Activated effector memory CD4-positive, alpha-beta T cell treated with Interleukin-2 at 50 U/mL for 16 hours (primary cell): ENCODE data around the gene ADD2.
"Not testable (repeated sequence)": the region's sequence is repeated elsewhere in the genome, so short reads cannot be mapped to it uniquely, and the experiment has no call there.

ENCODE experiments used
- DNase-seq: peaks from one replicate; pipeline ENCODE4 v3.0.0-alpha.2; 2020

ADD2 gene

DNA sequence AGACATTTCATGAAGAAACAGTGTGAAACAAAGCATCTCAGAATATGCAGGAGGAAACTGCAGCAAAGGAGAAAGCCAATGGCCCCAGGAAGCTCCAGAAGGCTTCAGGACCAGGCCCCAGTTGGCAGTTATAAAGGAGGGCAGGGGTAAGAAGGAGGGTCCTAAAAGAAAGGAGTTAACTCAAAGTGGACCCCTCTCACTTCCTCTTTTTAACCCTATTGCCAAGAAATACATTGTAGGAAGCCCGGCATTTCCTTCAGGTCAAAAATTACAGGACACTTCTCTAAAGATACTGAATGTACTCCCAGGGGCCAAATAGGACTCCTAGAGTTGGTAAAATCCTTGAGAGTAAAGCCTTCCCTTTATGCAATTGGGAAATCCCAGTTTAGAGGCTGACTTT lies 137.2 kb downstream of the ADD2 start:
- DNase-seq: no peak

DNA sequence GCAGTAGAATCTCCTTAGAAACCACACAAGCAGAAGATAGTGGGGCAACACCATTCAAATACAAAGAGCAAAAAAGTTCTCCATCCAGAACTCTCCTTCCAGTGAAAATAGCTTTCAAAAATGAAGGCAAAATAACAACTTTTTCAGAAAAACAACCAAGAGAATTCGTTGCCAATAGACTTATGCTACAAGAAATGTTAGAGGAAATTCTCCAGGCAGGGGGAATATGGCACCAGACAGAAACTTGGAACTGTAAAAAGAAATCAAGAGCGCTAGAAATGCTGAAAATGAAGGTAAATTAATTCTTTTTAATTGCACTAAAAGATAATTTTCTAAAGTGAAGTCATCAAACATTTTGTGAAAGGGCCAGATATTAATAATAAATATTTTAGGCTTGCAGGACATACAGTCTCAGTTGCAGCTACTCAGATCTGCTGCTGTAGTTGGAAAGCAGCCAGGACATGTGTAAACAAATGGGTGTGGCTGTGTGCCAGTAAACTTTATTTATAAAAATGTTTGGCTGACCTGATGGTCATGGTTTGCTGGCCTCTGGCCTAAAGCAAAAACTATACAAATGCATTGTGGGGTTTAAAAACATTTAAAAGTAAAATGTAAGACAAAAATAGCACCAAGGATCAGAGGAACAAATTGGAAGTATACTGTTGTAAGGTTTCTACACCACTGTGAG lies 140.6 kb downstream of the ADD2 start:
- no peak for DNase-seq

DNA sequence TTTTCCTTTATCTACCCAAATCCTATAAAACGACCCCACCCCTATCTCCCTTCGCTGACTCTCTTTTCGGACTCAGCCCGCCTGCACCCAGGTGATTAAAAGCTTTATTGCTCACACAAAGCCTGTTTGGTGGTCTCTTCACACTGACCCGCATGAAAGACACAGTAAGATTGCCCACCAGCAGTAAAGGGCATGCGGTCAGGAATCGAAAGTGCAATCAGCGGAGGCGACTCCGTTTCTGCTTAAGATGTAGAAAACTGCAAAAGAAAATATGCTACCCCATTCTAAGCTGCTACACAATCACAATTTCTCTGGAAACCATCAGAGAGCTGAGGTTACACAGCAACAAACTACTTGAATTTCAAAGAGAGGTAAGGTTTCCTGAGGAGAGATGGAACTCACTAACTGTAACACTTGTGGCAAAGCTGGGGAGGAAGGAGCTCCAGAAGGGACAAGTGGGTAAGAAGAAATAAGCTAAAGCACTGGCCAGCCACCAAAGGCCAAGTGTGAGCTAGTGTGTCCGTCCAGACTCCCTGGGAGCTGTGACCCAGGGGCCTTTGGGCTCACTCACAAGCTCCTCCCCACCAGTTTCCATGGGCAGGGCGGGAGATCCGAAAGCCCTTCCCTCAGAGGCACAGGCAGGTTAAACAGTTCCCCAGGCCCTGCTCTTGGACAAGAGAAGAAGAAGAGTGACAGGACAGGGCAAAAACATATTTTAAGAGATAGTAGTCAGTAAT lies 141.6 kb downstream of the ADD2 start:
- no peak for DNase-seq

DNA sequence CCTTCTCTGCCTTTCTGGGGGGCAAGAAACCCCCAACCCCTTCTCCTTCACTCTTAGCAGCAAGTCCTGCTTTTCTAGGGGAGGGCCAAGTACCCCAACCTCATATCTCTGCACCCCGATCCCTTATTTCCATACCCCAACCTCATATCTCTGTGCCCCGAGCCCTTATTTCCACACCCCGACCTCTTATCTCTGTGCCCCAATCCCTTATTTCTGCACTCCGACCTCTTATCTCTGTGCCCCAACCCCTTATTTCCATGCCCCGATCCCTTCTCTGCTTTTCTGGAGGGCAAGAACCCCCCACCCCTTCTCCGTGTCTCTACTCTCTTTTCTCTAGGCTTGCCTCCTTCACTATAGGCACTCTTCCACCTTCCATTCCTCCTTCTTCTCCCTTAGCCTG lies 146.5 kb downstream of the ADD2 start:
- not testable (repeated sequence) for DNase-seq

DNA sequence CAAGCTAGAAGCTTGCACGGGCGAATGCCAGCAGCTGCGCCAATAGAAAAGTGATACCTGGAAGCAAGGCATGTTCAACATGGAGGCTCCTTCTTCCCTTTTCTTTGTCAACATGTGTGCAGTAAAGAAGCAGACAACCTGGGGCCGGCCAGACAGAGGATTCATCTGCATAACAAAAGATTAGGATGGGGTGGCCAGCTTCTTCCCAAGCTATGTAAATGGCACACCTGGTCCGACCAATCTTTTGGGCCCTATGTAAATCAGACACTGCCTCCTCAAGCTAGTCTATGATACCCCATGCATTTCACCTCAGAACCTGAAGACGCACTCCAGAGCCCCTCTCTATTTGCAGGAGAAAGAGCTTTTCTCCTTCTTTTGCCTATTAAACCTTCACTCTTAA lies 148.0 kb downstream of the ADD2 start:
- no peak for DNase-seq

DNA sequence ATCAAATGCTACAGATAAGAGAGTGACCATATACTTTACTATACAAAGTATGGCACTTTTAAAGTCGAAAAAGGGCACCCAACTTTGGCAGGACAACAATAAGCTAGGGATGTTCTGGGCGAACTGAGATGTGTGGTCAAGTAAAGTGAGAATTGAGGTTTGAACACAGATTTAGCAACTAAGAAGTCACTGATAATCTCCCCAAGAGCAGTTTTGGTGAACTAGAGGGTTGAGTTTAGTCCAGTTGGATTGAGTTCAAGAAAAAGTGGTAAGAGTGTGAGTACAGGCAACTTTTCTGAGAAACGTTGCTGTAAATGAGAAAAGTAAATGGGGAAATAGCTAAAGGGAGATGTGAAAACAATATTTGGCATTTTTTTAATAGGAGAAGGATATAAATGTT lies 148.8 kb downstream of the ADD2 start:
- DNase-seq: no peak

DNA sequence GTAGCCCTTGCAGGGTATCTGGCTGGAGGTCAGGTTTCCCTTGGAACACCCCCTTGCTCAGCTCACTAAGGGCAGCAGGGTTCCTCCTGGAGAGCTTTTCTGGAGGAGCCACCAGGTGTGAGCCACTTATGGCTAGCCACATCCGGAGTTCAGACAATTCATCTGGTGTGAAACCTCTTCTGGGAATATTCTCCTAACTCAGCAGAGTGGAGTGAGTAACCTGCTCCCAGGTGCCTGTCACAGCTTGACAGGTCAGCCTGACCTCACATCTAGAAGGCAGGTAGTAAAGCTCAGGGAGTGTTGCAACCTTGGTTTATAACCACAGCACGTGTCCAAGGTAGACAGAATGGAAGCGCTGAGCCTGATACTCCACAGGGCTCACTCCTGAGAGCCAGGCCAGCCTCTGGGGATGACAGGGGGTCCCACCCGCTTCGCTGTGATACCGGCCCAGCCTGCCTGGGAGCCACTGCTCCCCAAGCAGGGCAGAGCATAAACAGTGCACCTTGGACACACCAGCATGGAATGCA lies 151.8 kb downstream of the ADD2 start:
- no peak for DNase-seq

DNA sequence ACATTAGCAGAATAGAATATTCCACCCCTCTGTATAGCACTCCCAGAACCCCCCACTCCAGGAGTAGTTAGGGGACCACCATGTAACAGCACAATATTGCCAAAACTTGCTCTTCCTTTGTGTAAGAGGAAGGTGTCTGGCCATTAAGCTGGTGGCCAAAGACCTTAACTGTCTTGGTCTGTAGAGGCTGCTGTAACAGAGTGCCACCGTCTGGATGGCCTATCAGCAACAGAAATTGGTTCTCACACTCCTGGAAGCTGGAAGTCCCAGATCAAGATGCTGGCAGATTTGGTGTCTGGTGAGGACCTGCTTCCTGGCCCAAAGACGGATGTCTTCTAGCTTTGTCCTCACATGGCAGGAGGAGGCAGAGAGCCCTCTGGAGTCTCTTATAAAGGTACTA lies 152.8 kb downstream of the ADD2 start:
- DNase-seq: no peak

DNA sequence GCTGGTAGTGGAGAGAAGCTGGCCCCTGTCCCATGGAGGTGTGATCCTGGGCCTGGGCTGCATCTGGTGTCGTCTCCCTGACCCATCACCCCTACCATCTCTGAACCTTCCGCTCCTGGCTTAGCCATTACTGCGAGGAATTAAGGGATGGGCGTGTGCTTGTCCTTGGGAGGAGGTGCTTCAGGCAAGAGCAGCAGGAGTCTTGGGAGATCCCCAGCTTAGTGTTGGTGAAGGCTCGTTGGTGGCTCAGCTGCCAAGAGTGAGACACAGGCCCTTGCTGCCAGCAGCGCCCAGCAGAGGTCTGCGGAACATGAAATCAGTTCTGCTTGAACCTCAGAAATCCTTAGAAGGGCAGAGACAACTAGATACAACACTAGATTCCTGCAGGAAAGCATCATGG lies 154.5 kb downstream of the ADD2 start:
- no peak for DNase-seq

DNA sequence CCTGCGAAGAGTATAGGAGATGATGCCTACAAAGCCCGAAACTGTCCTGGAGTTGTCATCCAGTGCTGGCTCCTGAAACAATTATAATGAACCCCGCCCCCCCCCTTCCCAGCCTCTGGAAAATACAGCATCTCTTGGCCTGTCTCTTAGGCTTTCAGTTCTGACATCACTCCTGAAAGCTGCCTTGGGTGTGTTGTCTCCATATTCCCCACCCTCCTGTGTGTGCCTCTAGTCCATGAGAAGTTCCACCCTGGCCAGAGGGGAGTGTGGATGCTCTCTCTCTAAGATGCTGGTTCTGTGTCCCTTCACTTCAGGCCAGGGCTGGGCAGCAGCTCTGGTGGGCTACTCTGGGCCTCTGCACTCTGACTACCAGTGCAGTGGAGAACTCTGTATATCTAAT lies 155.4 kb downstream of the ADD2 start:
- no peak for DNase-seq

DNA sequence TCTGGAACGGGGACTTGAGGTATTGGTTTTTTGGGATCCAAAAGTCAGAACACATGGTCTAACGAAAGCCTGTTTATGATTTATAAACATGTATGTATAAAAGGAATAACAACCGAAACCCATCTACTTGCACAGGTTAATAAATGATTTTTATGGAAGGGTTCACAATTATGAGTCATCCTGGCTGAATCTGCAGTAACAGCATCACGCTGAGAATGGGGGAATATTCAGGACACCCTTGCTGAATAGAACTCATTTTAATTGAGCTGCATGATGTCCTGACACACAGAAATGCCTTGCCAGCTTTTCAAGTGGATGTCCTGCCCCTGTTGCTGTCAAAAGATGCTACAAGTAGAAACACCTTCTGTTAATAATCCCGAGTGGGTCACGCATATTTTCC lies 159.6 kb downstream of the ADD2 start:
- DNase-seq: no peak

DNA sequence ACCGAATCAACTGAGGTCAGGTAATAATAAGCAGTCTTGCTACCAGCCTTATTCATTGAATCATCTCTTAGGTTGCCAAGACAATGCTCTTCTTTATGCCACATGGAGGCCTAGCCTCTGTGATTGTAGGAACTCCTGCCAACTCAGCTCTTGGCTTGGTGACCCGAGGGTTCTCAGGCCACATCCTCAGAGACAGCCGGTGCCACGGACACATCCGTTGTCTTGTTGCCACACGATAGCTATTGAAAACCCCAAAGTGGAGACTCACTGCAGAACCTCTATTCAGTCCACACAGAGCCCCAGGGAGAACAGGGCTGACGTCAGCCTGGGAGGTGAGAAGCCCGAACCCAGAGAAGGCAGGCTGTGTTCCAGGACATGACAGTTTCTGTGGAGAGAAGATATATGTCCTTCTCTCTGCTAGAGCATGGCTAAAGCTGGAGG lies 160.9 kb downstream of the ADD2 start:
- no peak for DNase-seq
